ENCODE measurements around the gene SCYL1.

- TF ChIP-seq EZH2 (IDR thresholded peaks at IDR 0.05; ENCODE audit: low read length) (no peak), CTCF (optimal IDR thresholded peaks at IDR 0.05 in 1 of 3, IDR thresholded peaks at IDR 0.05 in 1 of 3, conservative IDR thresholded peaks at IDR 0.05 in 1 of 3; ENCODE audit: extremely low read depth in 1 of 3, insufficient read depth in 2 of 3, low read length in 3 of 3) (no peak)
Measured at GRCh38 chr11:65498977-65499712, 25.7 kb upstream of the SCYL1 start, which contains the start of gene MALAT1.
